HepG2 (cell line): ENCODE results near the gene ODAPH. TPM values are rescaled to one million over a fixed set of nuclear protein-coding genes. Genes with fewer than 3 reads are reported as not detected.

ENCODE experiments used
- AHR ChIP-seq: IDR thresholded peaks from 2 replicates; pipeline ENCODE4 v1.6.1; 2018; ENCODE audit warnings: missing genetic modification reagents, missing compliant biosample characterization
- ARID2 ChIP-seq: sonication (generic); formaldehyde crosslinking; IDR thresholded peaks from 2 replicates; pipeline ENCODE4 v1.8.1; 2022; ENCODE audit warnings: mild to moderate bottlenecking, missing genetic modification reagents, borderline replicate concordance
- CREB1 ChIP-seq, 2 experiments: fragments of 450-650 bp in 1 of 2; IDR thresholded peaks; 2 replicates each; pipeline ENCODE4 v1.6.1; 2016 to 2017; ENCODE audit warnings: control low read depth in 1 of 2, mild to moderate bottlenecking in 1 of 2, missing compliant biosample characterization in 1 of 2, missing genetic modification characterization in 1 of 2
- GPBP1L1 ChIP-seq: sonication (generic); formaldehyde crosslinking; IDR thresholded peaks from 2 replicates; pipeline ENCODE4 v1.5.0; 2020; ENCODE audit warnings: mild to moderate bottlenecking, missing genetic modification reagents
- HIVEP1 ChIP-seq: sonication (generic); formaldehyde crosslinking; IDR thresholded peaks from 2 replicates; pipeline ENCODE4 v1.4.0; 2020; ENCODE audit warnings: mild to moderate bottlenecking, missing genetic modification reagents
- IKZF4 ChIP-seq: sonication (generic); formaldehyde crosslinking; IDR thresholded peaks from 2 replicates; pipeline ENCODE4 v1.5.1; 2020; ENCODE audit warnings: borderline replicate concordance, mild to moderate bottlenecking, low read depth, missing genetic modification reagents; ENCODE audit errors: not compliant biosample characterization
- MAZ ChIP-seq, 2 experiments: sonication (generic) in 1 of 2; formaldehyde crosslinking in 1 of 2; IDR thresholded peaks; 2 replicates each; pipeline versions ENCODE4 v1.5.0 to v1.6.1; 2012 to 2020; ENCODE audit warnings: low read depth in 2 of 2, mild to moderate bottlenecking in 2 of 2, borderline replicate concordance in 1 of 2, improper control_type of control experiment in 1 of 2, low read length in 1 of 2, missing genetic modification reagents in 1 of 2, moderate library complexity in 1 of 2
- POLR2AphosphoS5 ChIP-seq: IDR thresholded peaks from 2 replicates; pipeline ENCODE4 v1.6.1; 2012; ENCODE audit warnings: low read depth, low read length
- RCOR2 ChIP-seq: IDR thresholded peaks from 2 replicates; pipeline ENCODE4 v1.6.1; 2016; ENCODE audit warnings: missing biosample characterization, missing genetic modification reagents
- REPIN1 ChIP-seq: sonication (generic); formaldehyde crosslinking; IDR thresholded peaks from 2 replicates; pipeline ENCODE4 v1.8.0; 2022; ENCODE audit warnings: missing genetic modification reagents, low read depth, mild to moderate bottlenecking, borderline replicate concordance
- RXRB ChIP-seq: IDR thresholded peaks from 2 replicates; pipeline ENCODE4 v1.6.1; 2016; ENCODE audit warnings: borderline replicate concordance, missing genetic modification reagents, missing compliant biosample characterization
- SAFB2 ChIP-seq: sonication (generic); formaldehyde crosslinking; IDR thresholded peaks from 2 replicates; pipeline ENCODE4 v1.5.1; 2020; ENCODE audit warnings: missing genetic modification reagents, low read depth, mild to moderate bottlenecking, borderline replicate concordance
- SP5 ChIP-seq: IDR thresholded peaks from 2 replicates; pipeline ENCODE4 v1.6.1; 2016; ENCODE audit warnings: low read depth, borderline replicate concordance
- THAP9 ChIP-seq: sonication (generic); formaldehyde crosslinking; IDR thresholded peaks from 2 replicates; pipeline ENCODE4; 2020; ENCODE audit warnings: missing genetic modification reagents, mild to moderate bottlenecking, borderline replicate concordance
- U2AF2 ChIP-seq: fragments of 200-400 bp; formaldehyde crosslinking; IDR thresholded peaks from 2 replicates; pipeline ENCODE4 v1.6.1; 2017; ENCODE audit warnings: low read depth, mild to moderate bottlenecking, low read length
- ZBTB20 ChIP-seq: sonication (generic); formaldehyde crosslinking; IDR thresholded peaks from 2 replicates; pipeline ENCODE4 v1.8.1; 2023; ENCODE audit warnings: missing genetic modification reagents, low read depth, mild to moderate bottlenecking, borderline replicate concordance
- ZFP37 ChIP-seq: sonication (generic); formaldehyde crosslinking; IDR thresholded peaks from 2 replicates; pipeline ENCODE4 v1.4.0; 2020; ENCODE audit warnings: missing genetic modification reagents, borderline replicate concordance
- ZNF292 ChIP-seq: sonication (generic); formaldehyde crosslinking; IDR thresholded peaks from 2 replicates; pipeline ENCODE4 v1.8.1; 2022; ENCODE audit warnings: mild to moderate bottlenecking, low read depth, missing genetic modification reagents, borderline replicate concordance
- ZNF614 ChIP-seq: IDR thresholded peaks from 2 replicates; pipeline ENCODE4 v1.6.1; 2018; ENCODE audit warnings: missing biosample characterization, missing genetic modification reagents, inconsistent platforms, borderline replicate concordance
- ZNF7 ChIP-seq: IDR thresholded peaks from 2 replicates; pipeline ENCODE4 v1.6.1; 2016; ENCODE audit warnings: missing biosample characterization, missing genetic modification reagents
- ZSCAN29 ChIP-seq: sonication (generic); formaldehyde crosslinking; conservative IDR thresholded peaks from 2 replicates; pipeline ENCODE4 v1.4.0; 2020; ENCODE audit warnings: mild to moderate bottlenecking, missing genetic modification reagents
- polyA plus RNA-seq, 8 experiments: library from polyadenylated mRNA; depleted of rRNA in 3 of 8; stranded (reverse) in 7 of 8; unstranded in 1 of 8; fragments of >200 nt; fragmentation: Illumina TruSeq in 4 of 8; extraction: Trizol in 4 of 8; gene quantifications; 2 replicates each; pipeline versions ENCODE4 v1.2.1 to v1.2.3, GENCODE V29; 2011 to 2016; ENCODE audit warnings: low read depth in 4 of 8, missing spikeins in 1 of 8, mixed read lengths in 1 of 8; ENCODE audit not compliant: insufficient read depth in 1 of 8
- total RNA-seq, 5 experiments: library from RNA; depleted of rRNA; stranded (reverse); fragments of >200 nt; fragmentation: Illumina TruSeq; extraction: Trizol; gene quantifications; 2 replicates each; pipeline ENCODE4 v1.2.3, GENCODE V29; 2016; ENCODE audit warnings: low read depth in 1 of 5

ODAPH gene
- total and polyA plus RNA-seq, 2 of the 13 experiments (the other 11 are each of a cell fraction or from before 2014, with no cell fraction given) = 0.50 TPM; not detected in 1

- 0 out of 2 replicates have a peak, but pooled peaks have one; percentile 73 for TF ChIP-seq U2AF2
- peak; percentile 79 for TF ChIP-seq HIVEP1 (CRISPR knock-in tag)
- peak; percentile 69; the same call in 1 of the 2 replicates for TF ChIP-seq AHR (CRISPR knock-in tag)
- no peak for TF ChIP-seq RCOR2 (CRISPR knock-in tag)
- TF ChIP-seq SAFB2 (CRISPR knock-in tag) = peak; percentile 38
- peak; percentile 84 for TF ChIP-seq CREB1 (IDR thresholded peaks at IDR 0.05)
- TF ChIP-seq CREB1 (CRISPR knock-in tag; IDR thresholded peaks at IDR 0.05) = peak; percentile 93
- peak; percentile 99 for TF ChIP-seq THAP9 (CRISPR knock-in tag)
- no peak for TF ChIP-seq IKZF4
- peak; percentile 58 for TF ChIP-seq ZNF614
- TF ChIP-seq ZNF7 (CRISPR knock-in tag) = no peak
- TF ChIP-seq ZBTB20 (CRISPR knock-in tag) = no peak
- peak; percentile 59 for TF ChIP-seq RXRB (CRISPR knock-in tag)
- no peak; the same call in 1 of the 2 replicates for TF ChIP-seq ZNF292 (CRISPR knock-in tag)
- peak; percentile 87; the same call in 1 of the 2 replicates for TF ChIP-seq ARID2
- TF ChIP-seq SP5 = peak; percentile 79
- TF ChIP-seq POLR2AphosphoS5 = peak; percentile 98
- TF ChIP-seq GPBP1L1 (CRISPR knock-in tag) = no peak
- no peak for TF ChIP-seq ZFP37 (CRISPR knock-in tag)
- TF ChIP-seq REPIN1 (CRISPR knock-in tag) = peak; percentile 92; the same call in 1 of the 2 replicates
- TF ChIP-seq ZSCAN29 (CRISPR knock-in tag) = peak; percentile 78; the same call in 1 of the 2 replicates
- TF ChIP-seq MAZ (IDR thresholded peaks at IDR 0.05; ENCODE audit: borderline replicate concordance, low read depth, low read length) = peak; percentile 62; the same call in 1 of the 2 replicates
- peak; percentile 85 for TF ChIP-seq MAZ (CRISPR knock-in tag; IDR thresholded peaks at IDR 0.05; ENCODE audit: low read depth)
These were observed 41.5 kb upstream of the ODAPH start, which contains the start of the genes RCHY1 and THAP6 (continued) for GRCh38 chr4:75514131-75514948.
